Measurements from ENCODE around the gene PRDM15.

Gene PRDM15

GRCh38 chr21:41760411-41760810 is 118.7 kb downstream of the PRDM15 start:
- DNase-seq, result no peak

GRCh38 chr21:41759926-41760325 is 119.2 kb downstream of the PRDM15 start:
- DNase-seq, result no peak

GRCh38 chr21:41759214-41759840 is 119.8 kb downstream of the PRDM15 start:
- DNase-seq, result no peak

GRCh38 chr21:41758550-41758949 is 120.6 kb downstream of the PRDM15 start:
- DNase-seq, result no peak

GRCh38 chr21:41755934-41756773 is 123.0 kb downstream of the PRDM15 start:
- no peak for DNase-seq

- DNase-seq, result no peak
These were observed 123.7 kb downstream of the PRDM15 start for GRCh38 chr21:41755258-41755933.

GRCh38 chr21:41754479-41754891 is 124.7 kb downstream of the PRDM15 start:
- no peak for DNase-seq

GRCh38 chr21:41753006-41753898 is 125.9 kb downstream of the PRDM15 start:
- DNase-seq, result no peak

- DNase-seq, result no peak
These were observed 126.9 kb downstream of the PRDM15 start for GRCh38 chr21:41752231-41752681.

GRCh38 chr21:41751611-41752011 is 127.5 kb downstream of the PRDM15 start:
- DNase-seq, result no peak

GRCh38 chr21:41750532-41751151 is 128.5 kb downstream of the PRDM15 start:
- DNase-seq, result no peak

GRCh38 chr21:41750051-41750450 is 129.1 kb downstream of the PRDM15 start:
- DNase-seq, result no peak

- DNase-seq, result no peak
These were observed 129.9 kb downstream of the PRDM15 start for GRCh38 chr21:41749286-41749685.
